Vagina (tissue), 2 donors: ENCODE measurements around the gene ADAMTSL1. TPM values are rescaled to one million over a fixed set of nuclear protein-coding genes. Genes with fewer than 3 reads are reported as not detected.

Source experiments
- DNase-seq, 2 donors: peaks; one replicate each; pipeline ENCODE4 v3.0.0-alpha.2; 2017; ENCODE audit errors: extremely low spot score in 2 of 2
- H3K27ac ChIP-seq: fragments of 200-600 bp; sonication (generic); one replicate; pipeline ENCODE4 v1.5.1; 2019
- H3K27me3 ChIP-seq: fragments of 200-600 bp; sonication (generic); one replicate; pipeline ENCODE4 v1.5.1; 2019
- H3K36me3 ChIP-seq, 2 donors: fragments of 200-600 bp; sonication (generic); one replicate each; pipeline ENCODE4 v1.5.1; 2017 to 2019
- H3K4me1 ChIP-seq: fragments of 200-600 bp; sonication (generic); one replicate; pipeline ENCODE4 v1.5.1; 2019
- H3K4me3 ChIP-seq, 2 donors: fragments of 200-600 bp; sonication (generic); 1 replicate in 1 of 2; 2 replicates in 1 of 2; pipeline ENCODE4 v1.5.1; 2016 to 2019
- H3K9me3 ChIP-seq: fragments of 200-600 bp; sonication (generic); one replicate; pipeline ENCODE4 v1.5.1; 2019
- CTCF ChIP-seq, 3 experiments: fragments of 450-650 bp in 2 of 3; fragments of 200-600 bp in 1 of 3; sonication (generic) in 1 of 3; IDR thresholded peaks; one replicate each; pipeline ENCODE4 v1.5.1; 2017 to 2019; ENCODE audit warnings: antibody characterized with exemption in 3 of 3, mild to moderate bottlenecking in 2 of 3, moderate library complexity in 2 of 3
- POLR2A ChIP-seq, 2 donors: fragments of 450-650 bp; IDR thresholded peaks; one replicate each; pipeline ENCODE4 v1.6.1; 2017; ENCODE audit warnings: antibody characterized with exemption in 2 of 2, mild to moderate bottlenecking in 2 of 2, moderate library complexity in 2 of 2
- POLR2AphosphoS5 ChIP-seq, 2 donors: sonication (generic); formaldehyde crosslinking; IDR thresholded peaks; one replicate each; pipeline ENCODE4 v1.9.0; 2017; ENCODE audit warnings: antibody characterized with exemption in 2 of 2, mild to moderate bottlenecking in 2 of 2, low read depth in 1 of 2; ENCODE audit not compliant: insufficient read depth in 1 of 2
- intact Hi-C: fragments of 100-400 bp; cut with DNase I; formaldehyde crosslinking; loops from one replicate; pipeline ENCODE4 v1.15.1; 2023
- total RNA-seq: library from RNA; depleted of rRNA; stranded (reverse); fragments of >200 nt; gene quantifications from one replicate; pipeline ENCODE4 v1.2.3, GENCODE V29; 2016

The ADAMTSL1 gene
- total RNA-seq, 1 donor from 2014 or later: 8.1 TPM

- H3K27me3 ChIP-seq: no peaks in the 10 kb centered on the region
- no peak for DNase-seq
- no peak overlapping the region for H3K4me3 ChIP-seq
- no peaks in the 10 kb centered on the region for H3K36me3 ChIP-seq
- no peaks in the 10 kb centered on the region for H3K9me3 ChIP-seq
- no peak for TF ChIP-seq POLR2A (IDR thresholded peaks at IDR 0.05)
- TF ChIP-seq POLR2AphosphoS5 (IDR thresholded peaks at IDR 0.05; ENCODE audit: insufficient read depth in 1 of 2, low read depth in 1 of 2): no peak
- no peak for TF ChIP-seq CTCF (IDR thresholded peaks at IDR 0.05)
- H3K27ac ChIP-seq: no peak overlapping the region
- H3K4me1 ChIP-seq: no peaks in the 10 kb centered on the region
- intact Hi-C loops: no loop called here
These were observed 198.8 kb downstream of the ADAMTSL1 start for GRCh38 chr9:18672706-18673105.

- H3K9me3 ChIP-seq: no peaks in the 10 kb centered on the region
- TF ChIP-seq POLR2A (IDR thresholded peaks at IDR 0.05) (no peak), POLR2AphosphoS5 (IDR thresholded peaks at IDR 0.05; ENCODE audit: insufficient read depth in 1 of 2, low read depth in 1 of 2) (no peak), CTCF (IDR thresholded peaks at IDR 0.05) (no peak)
- H3K36me3 ChIP-seq: no peaks in the 10 kb centered on the region
- no peak for DNase-seq
- no peaks in the 10 kb centered on the region for H3K27me3 ChIP-seq
- H3K27ac ChIP-seq: no peak overlapping the region
- intact Hi-C loops: no loop called here
- no peaks in the 10 kb centered on the region for H3K4me1 ChIP-seq
- no peak overlapping the region for H3K4me3 ChIP-seq
These were observed 199.2 kb downstream of the ADAMTSL1 start for GRCh38 chr9:18673179-18673578.

- DNase-seq: no peak
- Histone ChIP-seq H3K27ac (no peak overlapping the region), H3K4me1 (peaks cover 11% of the 10 kb centered on the region), H3K27me3 (no peaks in the 10 kb centered on the region), H3K9me3 (no peaks in the 10 kb centered on the region), H3K36me3 (no peaks in the 10 kb centered on the region), H3K4me3 (no peak overlapping the region)
- intact Hi-C loops: no loop called here
- TF ChIP-seq CTCF (IDR thresholded peaks at IDR 0.05) (no peak), POLR2AphosphoS5 (IDR thresholded peaks at IDR 0.05; ENCODE audit: insufficient read depth in 1 of 2, low read depth in 1 of 2) (no peak), POLR2A (IDR thresholded peaks at IDR 0.05) (no peak)
These were observed 201.4 kb downstream of the ADAMTSL1 start for GRCh38 chr9:18675332-18675731.

DNA sequence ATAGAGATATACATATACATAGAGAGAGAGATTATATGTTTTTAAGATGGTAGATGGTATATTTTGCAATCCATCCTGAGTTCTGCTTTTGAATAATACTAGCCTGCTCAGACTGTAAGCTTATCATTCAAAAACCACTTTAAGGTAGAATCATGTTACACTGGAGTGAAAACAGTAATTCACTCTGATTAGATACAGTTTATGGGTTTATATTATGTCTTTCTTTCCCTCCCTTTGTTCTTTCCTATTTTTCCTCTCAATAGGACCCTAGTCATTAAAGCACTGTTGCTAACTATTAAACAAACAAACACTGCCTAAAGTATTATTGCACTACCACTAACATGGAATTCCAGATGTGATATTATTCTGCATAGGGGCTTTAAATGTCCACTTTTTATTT is 202.0 kb downstream of the ADAMTSL1 start:
- no peak for DNase-seq
- no peaks in the 10 kb centered on the region for H3K27me3 ChIP-seq
- H3K4me1 ChIP-seq: peaks cover 11% of the 10 kb centered on the region
- TF ChIP-seq POLR2A (IDR thresholded peaks at IDR 0.05): no peak
- TF ChIP-seq POLR2AphosphoS5 (IDR thresholded peaks at IDR 0.05; ENCODE audit: insufficient read depth in 1 of 2, low read depth in 1 of 2): no peak
- TF ChIP-seq CTCF (IDR thresholded peaks at IDR 0.05): no peak
- no peaks in the 10 kb centered on the region for H3K36me3 ChIP-seq
- no peak overlapping the region for H3K4me3 ChIP-seq
- H3K9me3 ChIP-seq: no peaks in the 10 kb centered on the region
- H3K27ac ChIP-seq: no peak overlapping the region
- intact Hi-C loops: no loop called here

- H3K9me3 ChIP-seq: no peaks in the 10 kb centered on the region
- H3K4me1 ChIP-seq: peaks cover 11% of the 10 kb centered on the region
- TF ChIP-seq CTCF (IDR thresholded peaks at IDR 0.05) (no peak), POLR2AphosphoS5 (IDR thresholded peaks at IDR 0.05; ENCODE audit: insufficient read depth in 1 of 2, low read depth in 1 of 2) (no peak), POLR2A (IDR thresholded peaks at IDR 0.05) (no peak)
- no peak for DNase-seq
- no peak overlapping the region for H3K4me3 ChIP-seq
- H3K27ac ChIP-seq: no peak overlapping the region
- H3K27me3 ChIP-seq: no peaks in the 10 kb centered on the region
- H3K36me3 ChIP-seq: no peaks in the 10 kb centered on the region
- intact Hi-C loops: no loop called here
These were observed 202.6 kb downstream of the ADAMTSL1 start for GRCh38 chr9:18676525-18676924.
